Testis (tissue), 3 donors: ENCODE measurements around the gene SUCLG2. TPM values are rescaled to one million over a fixed set of nuclear protein-coding genes. Genes with fewer than 3 reads are reported as not detected.

Source experiments
- DNase-seq: peaks from one replicate; pipeline ENCODE4 v3.0.0-alpha.2; 2019
- H3K27ac ChIP-seq, 2 donors: fragments of 200-600 bp; sonication (generic); one replicate each; pipeline ENCODE4 v1.5.1; 2019
- H3K27me3 ChIP-seq: fragments of 200-600 bp; sonication (generic); one replicate; pipeline ENCODE4 v1.5.1; 2019
- H3K36me3 ChIP-seq: fragments of 200-600 bp; sonication (generic); one replicate; pipeline ENCODE4 v1.5.1; 2017; ENCODE audit warnings: low read depth; ENCODE audit errors: missing control alignments
- H3K4me1 ChIP-seq: fragments of 200-600 bp; sonication (generic); one replicate; pipeline ENCODE4 v1.5.1; 2019
- H3K4me3 ChIP-seq, 2 donors: fragments of 200-600 bp; sonication (generic); one replicate each; pipeline ENCODE4 v1.5.1; 2017 to 2019
- H3K9me3 ChIP-seq: fragments of 200-600 bp; sonication (generic); one replicate; pipeline ENCODE4 v1.5.1; 2017
- POLR2A ChIP-seq: fragments of 450-650 bp; IDR thresholded peaks from one replicate; pipeline ENCODE4 v1.6.1; 2017; ENCODE audit warnings: antibody characterized with exemption, mild to moderate bottlenecking, moderate library complexity
- WGBS, 2 donors: methylation state at CpG; one replicate each; pipeline ENCODE4 v1.1.5; 2018; 5-methylcytosine and 5-hydroxymethylcytosine counted together
- intact Hi-C: fragments of 100-400 bp; cut with DNase I; formaldehyde crosslinking; loops from one replicate; pipeline ENCODE4 v1.15.1; 2023; ENCODE audit warnings: low total_unique reads
- polyA plus RNA-seq: library from polyadenylated mRNA; stranded (reverse); fragments of 350-450 nt; fragmentation: Illumina TruSeq; extraction: RNeasy Lipid Tissue Mini Kit (QIAGEN cat#74804); gene quantifications from one replicate; pipeline ENCODE4 v1.2.3, GENCODE V29; 2014; ENCODE audit warnings: low read depth, low replicate concordance; ENCODE audit not compliant: insufficient read depth
- total RNA-seq, 2 donors: library from RNA; depleted of rRNA; stranded (reverse); fragments of >200 nt; gene quantifications; one replicate each; pipeline ENCODE4 v1.2.3, GENCODE V29; 2016
- TF ChIP-seq, protein P1 (sequence below), 3 experiments: fragments of 450-650 bp in 2 of 3; fragments of 200-600 bp in 1 of 3; sonication (generic) in 1 of 3; IDR thresholded peaks; one replicate each; pipeline ENCODE4 v1.5.1; 2016 to 2019; ENCODE audit warnings: antibody characterized with exemption in 3 of 3, mild to moderate bottlenecking in 2 of 3, moderate library complexity in 1 of 3

SUCLG2 gene
- total and polyA plus RNA-seq, 3 donors from 2014 or later: 18.0 to 28.7 (median 23.8) TPM

DNA sequence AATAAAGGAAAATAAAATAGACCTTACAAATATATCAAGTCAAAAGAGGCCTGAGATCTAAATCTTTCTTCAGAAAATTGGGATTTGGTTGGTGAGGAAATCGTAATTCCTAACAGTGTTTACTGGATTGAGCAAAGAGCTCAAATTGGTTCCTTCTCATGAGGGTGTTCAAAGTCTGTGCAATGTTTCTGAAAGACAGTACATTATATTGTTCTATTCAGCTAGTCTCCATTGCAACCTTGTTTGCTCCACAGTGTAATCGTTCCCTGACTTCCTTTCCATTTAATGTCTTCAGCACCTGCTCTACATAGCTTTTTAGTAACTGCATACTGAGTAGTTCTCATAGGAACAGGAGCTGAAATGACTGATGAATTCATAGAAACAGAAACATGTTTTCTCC, 326.8 kb downstream of the SUCLG2 start:
- TF ChIP-seq, protein P1, sequence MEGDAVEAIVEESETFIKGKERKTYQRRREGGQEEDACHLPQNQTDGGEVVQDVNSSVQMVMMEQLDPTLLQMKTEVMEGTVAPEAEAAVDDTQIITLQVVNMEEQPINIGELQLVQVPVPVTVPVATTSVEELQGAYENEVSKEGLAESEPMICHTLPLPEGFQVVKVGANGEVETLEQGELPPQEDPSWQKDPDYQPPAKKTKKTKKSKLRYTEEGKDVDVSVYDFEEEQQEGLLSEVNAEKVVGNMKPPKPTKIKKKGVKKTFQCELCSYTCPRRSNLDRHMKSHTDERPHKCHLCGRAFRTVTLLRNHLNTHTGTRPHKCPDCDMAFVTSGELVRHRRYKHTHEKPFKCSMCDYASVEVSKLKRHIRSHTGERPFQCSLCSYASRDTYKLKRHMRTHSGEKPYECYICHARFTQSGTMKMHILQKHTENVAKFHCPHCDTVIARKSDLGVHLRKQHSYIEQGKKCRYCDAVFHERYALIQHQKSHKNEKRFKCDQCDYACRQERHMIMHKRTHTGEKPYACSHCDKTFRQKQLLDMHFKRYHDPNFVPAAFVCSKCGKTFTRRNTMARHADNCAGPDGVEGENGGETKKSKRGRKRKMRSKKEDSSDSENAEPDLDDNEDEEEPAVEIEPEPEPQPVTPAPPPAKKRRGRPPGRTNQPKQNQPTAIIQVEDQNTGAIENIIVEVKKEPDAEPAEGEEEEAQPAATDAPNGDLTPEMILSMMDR (IDR thresholded peaks at IDR 0.05): no peak
- TF ChIP-seq POLR2A: no peak
- WGBS, 2 donors: 84 to 87% methylated on average over 2 of the region's 2 CpGs

DNA sequence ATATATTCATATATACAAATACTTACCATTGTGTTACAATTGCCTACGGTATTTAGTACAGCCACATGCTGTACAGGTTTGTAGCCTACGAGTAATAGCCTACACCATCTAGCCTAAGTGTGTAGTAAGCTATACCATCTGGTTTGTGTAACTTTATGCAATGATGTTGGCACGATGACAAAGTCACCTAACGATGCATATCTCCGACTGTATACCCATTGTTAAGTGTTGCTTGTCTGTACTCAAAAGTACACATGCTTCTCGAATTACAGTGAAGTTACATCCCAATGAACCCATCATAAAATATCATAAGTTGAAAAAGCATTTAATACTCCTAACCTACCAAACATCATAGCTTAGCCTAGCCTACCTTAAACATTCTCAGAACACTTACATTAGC, 329.2 kb downstream of the SUCLG2 start:
- TF ChIP-seq POLR2A: no peak
- no peaks in the 10 kb centered on the region for H3K9me3 ChIP-seq
- no peaks in the 10 kb centered on the region for H3K4me1 ChIP-seq
- H3K27me3 ChIP-seq: no peaks in the 10 kb centered on the region
- no peak overlapping the region for H3K4me3 ChIP-seq
- no peaks in the 10 kb centered on the region for H3K36me3 ChIP-seq
- intact Hi-C loops: no loop called here
- H3K27ac ChIP-seq: no peak overlapping the region
- no peak for DNase-seq
- 84 to 91% methylated on average over 6 of the region's 6 CpGs for WGBS, 2 donors

More for the DNA sequence above, 326.8 kb downstream of the SUCLG2 start:
- no peaks in the 10 kb centered on the region for H3K9me3 ChIP-seq
- no peak overlapping the region for H3K27ac ChIP-seq
- DNase-seq: no peak
- H3K27me3 ChIP-seq: no peaks in the 10 kb centered on the region
- no peak overlapping the region for H3K4me3 ChIP-seq
- H3K4me1 ChIP-seq: no peaks in the 10 kb centered on the region
- intact Hi-C loops: no loop called here
- H3K36me3 ChIP-seq: no peaks in the 10 kb centered on the region
